ENCODE results near the gene CRYBB2. TPM values are rescaled to one million over a fixed set of nuclear protein-coding genes. Genes with fewer than 3 reads are reported as not detected.
A peak's percentile ranks its signal among the peaks of the same experiment; 100 is the strongest.
"Not testable (repeated sequence)": the region's sequence is repeated elsewhere in the genome, so short reads cannot be mapped to it uniquely, and the experiment has no call there.

CRYBB2 gene, protein sequence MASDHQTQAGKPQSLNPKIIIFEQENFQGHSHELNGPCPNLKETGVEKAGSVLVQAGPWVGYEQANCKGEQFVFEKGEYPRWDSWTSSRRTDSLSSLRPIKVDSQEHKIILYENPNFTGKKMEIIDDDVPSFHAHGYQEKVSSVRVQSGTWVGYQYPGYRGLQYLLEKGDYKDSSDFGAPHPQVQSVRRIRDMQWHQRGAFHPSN
- 0.24 and 0.30 TPM in 2 replicates for total RNA-seq (2014; rRNA removed; shearing (Covaris generic))

DNA sequence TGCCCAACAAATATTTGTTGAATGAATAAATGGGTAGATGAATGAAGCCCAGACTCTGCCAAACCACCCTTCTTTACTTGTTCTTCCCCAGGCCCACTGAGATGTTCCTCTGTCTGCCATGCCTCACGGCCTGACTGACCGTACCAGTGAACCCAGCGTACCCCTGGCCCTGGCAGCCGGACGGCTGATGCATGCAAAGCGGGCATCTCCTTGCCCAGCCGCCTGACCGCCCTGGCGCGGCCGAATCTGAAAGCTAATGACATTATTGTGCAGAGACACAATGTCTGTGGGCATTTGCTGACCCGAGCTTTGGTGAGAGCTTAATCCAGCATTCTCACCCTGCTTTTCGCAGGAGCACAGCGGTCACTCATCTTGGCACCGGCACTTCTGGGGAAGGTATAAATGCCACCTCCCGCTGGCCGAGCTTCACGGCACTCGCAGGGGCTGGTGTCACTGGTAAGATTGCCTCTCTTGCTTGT, at the start of gene CRYBB2:
Gene CRYBB2 (plus strand): TSS at position 429 of the 479 bp plus-strand sequence. CDS start 1,791 bp downstream, outside the sequence.
- H3K9me3 ChIP-seq (replicated peaks), result no peaks in the 10 kb centered on the region
- no peak for DNase-seq
- H3K36me3 ChIP-seq, result no peaks in the 10 kb centered on the region
- peaks cover 43% of the 10 kb centered on the region for H3K27me3 ChIP-seq
- peaks cover 5% of the 10 kb centered on the region; the same call in 1 of the 2 replicates for H3K4me1 ChIP-seq
- no peak within 1 kb of the TSS for H3K4me3 ChIP-seq
- no peak within 1 kb of the TSS for H3K27ac ChIP-seq

DNA sequence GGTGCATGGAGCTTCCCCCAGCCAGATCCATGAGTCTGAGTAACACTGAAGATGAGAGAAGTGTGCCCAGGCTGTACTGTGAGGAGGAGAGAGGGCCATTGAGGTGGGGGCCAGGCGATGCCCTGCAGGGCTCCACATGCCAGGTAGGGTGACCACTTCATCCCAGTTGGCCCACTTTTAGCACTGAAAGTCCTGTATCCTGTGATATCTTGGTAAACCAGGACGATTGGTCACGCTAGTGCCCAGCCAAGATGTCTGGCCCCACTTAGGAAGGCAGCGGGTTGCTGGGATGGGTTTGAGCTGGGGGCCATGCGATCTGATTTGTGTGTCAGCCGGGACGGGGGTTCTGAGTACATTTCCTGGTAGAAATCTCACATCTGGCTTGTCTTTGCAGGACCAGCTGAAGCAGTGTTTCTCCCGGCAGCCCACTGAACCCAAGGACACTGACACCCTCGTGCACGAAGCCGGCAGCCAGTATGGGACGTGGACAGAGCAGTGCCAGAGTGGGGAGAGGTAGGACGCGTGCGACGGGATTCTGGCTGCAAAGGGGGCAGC, 48.9 kb upstream of the CRYBB2 start:
- H3K9me3 ChIP-seq (replicated peaks), result no peaks in the 10 kb centered on the region
- no peak for DNase-seq
- H3K27ac ChIP-seq, result no peak overlapping the region
- H3K36me3 ChIP-seq, result peaks cover 23% of the 10 kb centered on the region
- no peak overlapping the region for H3K4me3 ChIP-seq
- H3K27me3 ChIP-seq, result no peaks in the 10 kb centered on the region
- H3K4me1 ChIP-seq, result peaks cover 5% of the 10 kb centered on the region

DNA sequence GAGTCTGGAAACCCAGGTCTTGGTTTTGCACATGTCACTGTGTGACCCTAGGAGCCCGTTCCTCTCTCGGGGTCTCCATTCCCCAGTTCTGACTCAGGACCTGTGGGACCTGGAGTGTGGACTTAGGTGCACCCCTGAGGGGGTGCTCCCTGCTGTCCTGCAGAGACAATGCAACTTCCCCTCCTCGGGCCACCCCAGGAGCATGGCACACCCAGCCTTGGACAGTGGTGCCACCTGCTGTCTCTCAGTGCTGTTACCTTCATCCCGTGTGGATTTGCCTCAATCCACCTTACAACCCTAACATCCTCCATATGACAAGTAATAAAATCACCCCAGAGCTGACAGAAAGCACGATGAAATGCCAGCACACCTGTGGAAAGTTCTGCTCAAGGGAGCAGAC, 47.3 kb upstream of the CRYBB2 start:
- peak; percentile 40 to 54 for DNase-seq
- no peak overlapping the region for H3K27ac ChIP-seq
- H3K4me1 ChIP-seq, result peaks cover 4% of the 10 kb centered on the region; the same call in 1 of the 2 replicates
- H3K27me3 ChIP-seq, result no peaks in the 10 kb centered on the region
- no peaks in the 10 kb centered on the region for H3K9me3 ChIP-seq (replicated peaks)
- no peak overlapping the region for H3K4me3 ChIP-seq
- H3K36me3 ChIP-seq, result peaks cover 39% of the 10 kb centered on the region

DNA sequence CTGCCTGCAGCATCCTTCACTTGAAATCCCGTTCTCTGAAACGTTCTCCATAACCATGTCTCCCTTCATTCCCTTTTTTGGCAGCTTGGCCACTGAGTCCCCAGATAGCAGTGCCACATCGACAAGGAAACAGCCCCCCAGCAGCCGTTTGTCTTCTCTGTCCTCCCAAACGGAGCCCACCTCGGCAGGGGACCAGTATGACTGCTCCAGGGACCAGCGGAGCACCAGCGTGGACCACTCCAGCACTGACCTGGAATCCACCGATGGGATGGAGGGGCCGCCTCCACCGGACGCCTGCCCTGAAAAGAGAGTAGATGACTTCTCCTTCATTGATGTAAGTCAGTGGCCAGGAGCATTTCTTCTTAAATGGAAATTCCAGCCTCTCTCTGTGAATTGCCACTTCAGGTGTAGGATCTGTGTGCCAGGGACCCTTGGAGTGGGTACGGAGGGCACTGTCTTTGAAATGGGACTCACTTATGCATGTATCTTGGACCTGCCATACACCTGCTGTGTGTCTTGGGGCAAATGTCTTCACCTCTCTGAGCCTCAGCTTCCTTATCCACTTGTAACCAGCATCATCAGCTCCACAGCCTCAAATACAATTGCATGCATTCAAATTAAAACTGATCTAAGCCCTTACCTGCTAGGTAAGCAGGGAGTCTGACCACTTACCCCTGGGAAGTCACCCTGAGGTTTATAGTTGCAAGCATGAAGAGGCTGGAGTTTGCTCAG, 45.1 kb upstream of the CRYBB2 start:
- DNase-seq, result no peak
- no peak overlapping the region for H3K27ac ChIP-seq
- peaks cover 45% of the 10 kb centered on the region for H3K36me3 ChIP-seq
- H3K27me3 ChIP-seq, result no peaks in the 10 kb centered on the region
- peaks cover 4% of the 10 kb centered on the region; the same call in 1 of the 2 replicates for H3K4me1 ChIP-seq
- H3K9me3 ChIP-seq (replicated peaks), result no peaks in the 10 kb centered on the region
- no peak overlapping the region for H3K4me3 ChIP-seq

DNA sequence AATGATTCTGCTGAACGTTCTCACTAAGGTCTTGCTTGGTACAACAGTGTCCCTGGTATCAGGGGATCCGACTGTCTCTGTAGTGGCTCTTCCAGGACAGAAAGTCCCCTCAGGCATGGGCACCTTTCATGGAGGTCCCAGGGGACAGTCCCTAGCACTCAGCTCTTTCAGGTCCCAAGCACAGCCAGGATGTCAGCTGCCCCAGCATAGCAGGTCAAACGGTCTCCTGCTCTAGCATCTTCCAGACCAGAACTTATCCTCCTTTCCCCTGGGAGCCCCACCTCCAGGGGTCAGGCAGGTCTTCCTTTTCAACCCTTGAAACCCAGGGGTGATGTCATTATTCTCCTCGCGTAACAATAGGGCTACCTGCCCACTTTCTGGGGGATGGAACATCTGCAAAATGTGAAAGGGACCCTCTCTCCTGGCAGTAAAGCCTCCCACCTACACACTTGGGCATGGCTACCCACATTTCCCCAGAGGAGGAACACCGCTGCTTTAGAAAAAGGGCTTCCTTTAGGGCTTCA, 44.5 kb upstream of the CRYBB2 start:
- Histone ChIP-seq H3K4me1 (peaks cover 4% of the 10 kb centered on the region; the same call in 1 of the 2 replicates), H3K9me3 (replicated peaks) (no peaks in the 10 kb centered on the region), H3K36me3 (peaks cover 52% of the 10 kb centered on the region), H3K27ac (no peak overlapping the region), H3K27me3 (no peaks in the 10 kb centered on the region), H3K4me3 (no peak overlapping the region)
- no peak for DNase-seq

DNA sequence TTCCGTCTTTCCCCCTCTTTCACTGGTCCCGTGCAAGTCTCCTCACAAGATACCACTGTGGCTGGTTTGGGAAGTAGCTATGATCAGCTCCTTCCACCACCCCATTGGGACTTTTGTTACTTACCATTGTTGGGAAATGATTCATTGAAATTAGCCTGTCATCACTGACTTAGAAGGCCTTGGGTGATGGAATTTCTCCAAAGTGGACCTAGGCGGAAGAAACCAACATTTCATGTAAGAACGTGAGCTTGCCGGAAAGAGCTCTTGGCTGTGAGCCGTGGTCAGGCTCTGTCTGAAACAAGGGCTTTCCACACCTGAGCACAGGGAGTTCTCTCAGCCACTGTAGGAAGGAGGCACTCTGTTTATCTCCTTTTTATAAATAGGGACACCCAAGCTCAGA, 43.3 kb upstream of the CRYBB2 start:
- H3K4me3 ChIP-seq, result no peak overlapping the region
- no peak for DNase-seq
- no peaks in the 10 kb centered on the region for H3K27me3 ChIP-seq
- no peaks in the 10 kb centered on the region for H3K4me1 ChIP-seq
- no peak overlapping the region for H3K27ac ChIP-seq
- H3K9me3 ChIP-seq (replicated peaks), result no peaks in the 10 kb centered on the region
- peaks cover 59% of the 10 kb centered on the region for H3K36me3 ChIP-seq

DNA sequence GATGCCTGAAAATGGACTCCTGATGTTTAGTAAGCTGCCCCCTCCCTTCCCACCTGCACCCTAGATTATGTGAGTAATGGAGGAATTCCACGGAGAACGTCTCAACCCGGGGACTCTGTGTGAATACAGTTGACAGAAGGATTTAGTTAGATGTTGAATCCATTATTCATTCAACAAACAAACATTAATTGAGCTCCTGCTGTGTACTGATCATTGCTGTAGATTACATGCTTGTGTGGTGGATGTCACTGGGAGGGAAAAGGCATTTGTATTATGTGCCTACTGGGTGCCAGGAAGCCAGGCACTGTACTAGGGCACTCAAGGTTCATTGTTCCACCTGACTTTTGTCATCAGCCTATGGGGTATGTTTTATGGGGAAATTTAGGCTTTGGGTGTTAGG, 42.6 kb upstream of the CRYBB2 start:
- Histone ChIP-seq H3K4me3 (no peak overlapping the region), H3K27ac (no peak overlapping the region), H3K4me1 (no peaks in the 10 kb centered on the region), H3K27me3 (no peaks in the 10 kb centered on the region), H3K36me3 (peaks cover 62% of the 10 kb centered on the region), H3K9me3 (replicated peaks) (no peaks in the 10 kb centered on the region)
- no peak for DNase-seq

DNA sequence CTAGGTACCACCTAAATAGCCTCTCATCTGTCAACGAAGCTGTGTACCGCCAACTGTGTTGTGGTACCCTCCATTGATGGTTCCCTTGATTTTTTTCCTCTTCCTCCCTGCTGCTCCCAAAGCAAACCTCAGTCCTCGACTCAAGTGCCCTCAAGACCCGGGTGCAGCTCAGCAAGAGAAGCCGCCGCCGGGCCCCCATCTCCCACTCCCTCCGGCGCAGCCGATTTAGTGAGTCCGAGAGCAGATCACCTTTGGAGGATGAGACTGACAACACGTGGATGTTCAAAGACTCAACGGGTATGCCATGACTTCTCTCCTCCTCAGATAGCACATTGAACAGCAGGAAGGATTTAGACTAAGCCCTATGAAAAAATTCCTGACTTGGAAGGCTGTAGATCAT, 42.2 kb upstream of the CRYBB2 start:
- H3K4me1 ChIP-seq, result no peaks in the 10 kb centered on the region
- no peak overlapping the region for H3K27ac ChIP-seq
- H3K4me3 ChIP-seq, result no peak overlapping the region
- no peaks in the 10 kb centered on the region for H3K9me3 ChIP-seq (replicated peaks)
- no peak for DNase-seq
- H3K36me3 ChIP-seq, result peaks cover 60% of the 10 kb centered on the region
- H3K27me3 ChIP-seq, result no peaks in the 10 kb centered on the region

DNA sequence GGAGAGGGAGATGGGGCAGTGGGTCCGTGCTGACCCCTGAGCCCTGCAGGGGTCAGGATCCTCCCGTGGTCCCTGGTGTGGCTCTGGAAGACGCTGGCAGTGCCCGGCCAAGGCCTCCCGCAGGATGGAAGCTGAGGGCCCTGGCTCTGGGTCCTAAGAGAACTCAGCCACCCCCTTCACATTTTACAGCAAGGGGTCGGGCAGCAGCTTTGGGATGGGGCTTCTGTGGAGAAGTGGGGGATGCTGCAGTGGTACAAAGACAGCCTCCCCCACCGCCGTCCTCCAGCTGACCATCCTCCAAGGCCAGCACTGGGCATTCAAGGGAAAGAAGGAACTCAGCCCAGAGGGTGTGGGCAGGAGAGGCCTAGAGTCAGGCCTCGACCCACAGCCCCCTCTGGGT, 41.5 kb upstream of the CRYBB2 start:
- H3K36me3 ChIP-seq, result peaks cover 62% of the 10 kb centered on the region
- no peak overlapping the region for H3K27ac ChIP-seq
- no peaks in the 10 kb centered on the region for H3K27me3 ChIP-seq
- H3K4me3 ChIP-seq, result no peak overlapping the region
- no peaks in the 10 kb centered on the region for H3K4me1 ChIP-seq
- H3K9me3 ChIP-seq (replicated peaks), result no peaks in the 10 kb centered on the region
- DNase-seq, result no peak

DNA sequence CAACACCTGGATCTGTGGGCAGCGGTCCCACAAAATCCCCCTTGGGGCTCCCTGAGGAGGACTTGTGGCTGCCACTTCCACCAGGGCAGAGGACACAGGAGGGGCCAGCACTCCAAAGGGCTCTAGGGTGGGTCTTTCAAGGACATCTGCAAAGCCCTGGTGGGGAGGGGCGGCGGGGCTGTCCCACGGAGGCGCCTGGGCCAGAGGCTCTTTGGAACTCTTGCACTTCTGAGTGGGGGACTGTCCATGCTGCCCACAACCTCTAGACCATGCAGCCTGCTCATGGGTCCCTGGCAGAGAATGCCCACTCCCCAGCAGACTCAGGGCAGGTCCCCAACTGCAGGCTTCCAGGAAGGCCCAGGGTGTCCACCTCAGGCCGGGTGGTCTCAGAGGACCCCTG, 41.1 kb upstream of the CRYBB2 start:
- DNase-seq; H3K4me3 ChIP-seq; H3K27me3 ChIP-seq; H3K4me1 ChIP-seq; H3K27ac ChIP-seq; H3K9me3 ChIP-seq (replicated peaks): not testable (repeated sequence)
- peaks cover 63% of the 10 kb centered on the region for H3K36me3 ChIP-seq

DNA sequence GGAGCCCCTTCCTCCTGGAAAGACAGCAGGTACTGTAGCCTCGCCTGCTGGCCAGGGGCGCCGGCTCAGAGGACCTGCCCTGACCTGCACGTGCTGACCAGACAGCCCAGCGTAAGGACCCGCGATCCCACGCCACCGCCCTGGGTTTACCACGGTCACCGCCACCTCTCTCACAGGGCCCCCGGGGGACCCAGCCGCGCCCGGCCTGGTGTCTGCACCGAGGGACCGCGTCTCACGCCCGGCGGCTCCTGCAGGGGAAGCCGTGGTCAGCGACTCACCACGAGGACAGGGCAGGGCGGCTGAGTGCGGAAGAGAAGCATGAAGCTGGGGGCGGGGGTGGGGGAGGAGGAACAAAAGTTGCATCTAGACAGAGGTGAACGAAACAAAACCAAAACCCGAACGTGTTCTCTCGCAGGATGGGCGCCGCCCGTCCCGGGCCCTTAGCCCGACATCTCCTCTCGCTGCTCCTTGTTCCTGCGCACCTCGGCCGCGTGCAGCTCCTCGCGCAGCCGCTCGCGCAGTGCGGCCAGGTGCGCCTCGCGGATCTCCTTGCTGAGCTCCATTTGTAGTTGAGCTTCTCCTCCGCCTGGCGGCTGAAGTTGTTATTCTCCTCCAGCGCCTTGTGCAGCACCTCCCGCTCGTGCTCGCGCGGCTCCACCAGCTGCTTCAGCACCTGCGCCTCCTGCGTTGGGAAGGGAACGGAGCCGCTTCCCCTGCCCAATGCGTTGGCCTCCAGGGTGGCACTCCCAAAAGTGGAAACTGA, 40.4 kb upstream of the CRYBB2 start:
- H3K27me3 ChIP-seq; H3K4me1 ChIP-seq; H3K27ac ChIP-seq; H3K4me3 ChIP-seq; H3K9me3 ChIP-seq (replicated peaks); DNase-seq: not testable (repeated sequence)
- H3K36me3 ChIP-seq, result peaks cover 61% of the 10 kb centered on the region

DNA sequence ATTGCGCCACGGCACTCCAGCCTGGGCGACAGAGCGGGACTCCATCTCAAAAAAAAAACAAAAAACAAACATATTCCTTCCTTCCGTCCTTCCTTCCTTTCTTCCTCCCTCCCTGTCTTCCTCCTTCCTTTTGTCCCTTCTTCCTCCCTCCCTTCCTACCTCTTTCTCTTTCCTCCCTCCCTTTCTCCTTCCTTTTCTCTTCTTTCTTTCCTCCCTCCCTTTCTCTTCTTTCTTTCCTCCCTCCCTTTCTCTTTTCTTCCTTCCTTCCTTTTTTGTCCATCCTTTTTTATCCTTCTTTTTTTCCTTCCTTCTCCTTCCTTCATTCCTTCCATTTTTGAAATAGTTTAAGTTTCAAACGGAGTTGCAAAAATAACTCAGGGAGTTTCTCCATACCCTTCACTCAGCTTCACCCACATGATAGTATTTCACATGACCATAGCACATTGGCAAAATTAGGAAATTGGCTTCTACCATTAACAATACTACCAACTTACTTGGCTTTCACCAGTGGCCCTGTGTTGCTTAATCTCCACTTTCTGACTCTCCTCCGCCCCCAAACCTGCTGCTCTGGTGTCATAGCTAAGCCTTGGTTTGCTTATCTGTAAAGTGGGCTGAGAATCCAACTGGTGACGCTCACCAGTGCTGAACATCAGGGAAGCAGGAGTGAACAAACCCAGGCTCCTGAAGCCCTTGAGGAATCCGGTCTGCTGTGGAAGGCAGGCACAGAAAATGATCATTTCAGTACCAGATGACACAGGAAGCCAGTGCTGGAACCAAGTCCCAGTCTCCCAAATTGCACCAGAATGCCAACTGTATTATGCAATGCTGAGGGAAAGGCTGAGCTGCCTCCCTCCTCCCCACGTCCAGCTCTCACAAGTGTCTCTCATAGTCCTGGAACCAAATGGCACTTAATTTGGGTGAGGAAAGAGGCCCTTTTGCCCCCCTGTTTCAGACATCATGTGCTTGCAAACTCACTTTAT, 37.0 kb upstream of the CRYBB2 start:
- DNase-seq, result no peak
- H3K27me3 ChIP-seq, result no peaks in the 10 kb centered on the region
- H3K4me3 ChIP-seq, result no peak overlapping the region
- H3K9me3 ChIP-seq (replicated peaks), result no peaks in the 10 kb centered on the region
- no peaks in the 10 kb centered on the region for H3K4me1 ChIP-seq
- H3K36me3 ChIP-seq, result peaks cover 54% of the 10 kb centered on the region
- H3K27ac ChIP-seq, result no peak overlapping the region

DNA sequence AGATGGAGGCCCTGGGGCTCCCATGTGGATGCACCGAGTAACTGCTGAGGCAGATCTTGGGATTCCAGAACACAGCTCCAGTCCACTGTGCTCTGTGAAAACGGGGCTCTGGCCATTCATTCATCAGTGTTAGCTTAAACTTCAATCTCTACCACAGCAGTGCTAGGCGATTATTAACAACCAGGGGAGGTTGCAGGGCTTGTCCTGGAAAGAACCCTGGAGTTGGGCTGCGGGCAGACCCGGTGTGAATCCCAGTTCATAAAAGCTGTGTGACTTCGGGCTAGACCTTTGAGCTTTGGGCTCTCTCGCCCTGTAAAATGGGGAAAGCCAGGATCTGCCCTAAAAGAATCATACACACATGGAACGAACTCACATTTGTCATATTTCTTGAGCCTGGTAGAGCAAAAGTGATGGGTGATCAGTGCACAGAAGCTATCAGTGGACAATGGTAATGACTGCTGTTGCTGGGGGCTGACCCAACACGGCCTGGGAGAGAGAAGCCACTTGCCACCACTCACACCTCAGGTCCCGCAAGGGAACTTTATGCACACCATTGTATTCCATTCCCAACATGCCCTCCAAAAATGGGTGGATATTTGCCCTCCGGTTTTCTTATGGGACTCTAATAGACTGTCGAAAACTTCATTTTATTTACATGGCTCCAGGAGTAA, 35.4 kb upstream of the CRYBB2 start:
- Histone ChIP-seq H3K27ac (no peak overlapping the region), H3K27me3 (no peaks in the 10 kb centered on the region), H3K4me1 (no peaks in the 10 kb centered on the region), H3K36me3 (peaks cover 60% of the 10 kb centered on the region), H3K4me3 (no peak overlapping the region), H3K9me3 (replicated peaks) (no peaks in the 10 kb centered on the region)
- no peak for DNase-seq

Data from SJCRH30 (cell line).